Measurements from ENCODE around the gene H2AZ2.

H2AZ2 gene

DNA sequence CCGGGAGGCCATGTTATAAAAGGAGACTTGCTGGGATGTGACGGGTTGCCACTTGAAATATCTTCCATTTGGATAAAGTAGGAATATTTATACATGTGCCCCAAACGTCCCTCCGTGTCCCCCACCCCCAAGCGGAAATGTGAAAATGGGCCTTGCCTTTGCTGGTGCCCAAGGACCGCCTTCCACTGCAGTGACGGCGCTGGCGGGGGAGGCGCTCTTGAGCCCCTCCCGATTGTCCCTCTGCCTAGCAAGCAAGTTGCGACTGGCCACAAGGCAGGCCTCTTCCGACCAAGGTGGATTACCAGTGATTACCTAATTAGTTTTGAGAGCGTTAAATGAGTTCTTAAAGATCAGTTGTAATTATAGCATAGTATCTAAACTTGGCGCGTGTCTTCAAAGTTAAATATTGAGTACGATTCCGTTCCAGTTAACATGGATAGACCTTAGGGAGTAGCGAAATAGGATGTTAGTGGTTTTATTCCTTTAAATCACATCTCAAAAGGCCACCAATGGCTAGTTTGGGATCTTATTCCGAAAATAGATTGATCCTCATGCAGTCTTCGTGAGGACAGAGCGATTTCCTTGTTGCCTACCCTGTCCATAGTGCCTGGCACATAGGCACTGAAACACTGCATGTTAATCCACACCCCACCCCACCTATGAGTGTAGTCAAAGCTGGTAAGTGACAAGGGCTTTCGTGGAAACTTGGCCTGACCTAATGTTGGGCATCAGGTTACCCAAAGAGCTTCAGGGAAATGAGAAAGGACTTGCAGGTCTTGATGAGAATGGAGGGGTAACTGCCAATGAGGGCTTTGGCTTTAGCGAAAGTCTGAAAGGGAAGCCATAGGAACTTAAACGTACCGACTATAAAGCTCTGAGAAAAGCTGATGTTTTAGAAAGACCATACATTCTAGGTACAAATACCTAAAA, 50.3 kb downstream of the H2AZ2 start:
- peak overlapping the region; percentile 67 for H3K4me3 ChIP-seq (ENCODE audit: low read length)
- TF ChIP-seq, protein P1, sequence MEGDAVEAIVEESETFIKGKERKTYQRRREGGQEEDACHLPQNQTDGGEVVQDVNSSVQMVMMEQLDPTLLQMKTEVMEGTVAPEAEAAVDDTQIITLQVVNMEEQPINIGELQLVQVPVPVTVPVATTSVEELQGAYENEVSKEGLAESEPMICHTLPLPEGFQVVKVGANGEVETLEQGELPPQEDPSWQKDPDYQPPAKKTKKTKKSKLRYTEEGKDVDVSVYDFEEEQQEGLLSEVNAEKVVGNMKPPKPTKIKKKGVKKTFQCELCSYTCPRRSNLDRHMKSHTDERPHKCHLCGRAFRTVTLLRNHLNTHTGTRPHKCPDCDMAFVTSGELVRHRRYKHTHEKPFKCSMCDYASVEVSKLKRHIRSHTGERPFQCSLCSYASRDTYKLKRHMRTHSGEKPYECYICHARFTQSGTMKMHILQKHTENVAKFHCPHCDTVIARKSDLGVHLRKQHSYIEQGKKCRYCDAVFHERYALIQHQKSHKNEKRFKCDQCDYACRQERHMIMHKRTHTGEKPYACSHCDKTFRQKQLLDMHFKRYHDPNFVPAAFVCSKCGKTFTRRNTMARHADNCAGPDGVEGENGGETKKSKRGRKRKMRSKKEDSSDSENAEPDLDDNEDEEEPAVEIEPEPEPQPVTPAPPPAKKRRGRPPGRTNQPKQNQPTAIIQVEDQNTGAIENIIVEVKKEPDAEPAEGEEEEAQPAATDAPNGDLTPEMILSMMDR (conservative IDR thresholded peaks at IDR 0.05; ENCODE audit: low read depth, low read length): peak; percentile 55
- DNase-seq (ENCODE audit: low read depth): peak; percentile 56

DNA sequence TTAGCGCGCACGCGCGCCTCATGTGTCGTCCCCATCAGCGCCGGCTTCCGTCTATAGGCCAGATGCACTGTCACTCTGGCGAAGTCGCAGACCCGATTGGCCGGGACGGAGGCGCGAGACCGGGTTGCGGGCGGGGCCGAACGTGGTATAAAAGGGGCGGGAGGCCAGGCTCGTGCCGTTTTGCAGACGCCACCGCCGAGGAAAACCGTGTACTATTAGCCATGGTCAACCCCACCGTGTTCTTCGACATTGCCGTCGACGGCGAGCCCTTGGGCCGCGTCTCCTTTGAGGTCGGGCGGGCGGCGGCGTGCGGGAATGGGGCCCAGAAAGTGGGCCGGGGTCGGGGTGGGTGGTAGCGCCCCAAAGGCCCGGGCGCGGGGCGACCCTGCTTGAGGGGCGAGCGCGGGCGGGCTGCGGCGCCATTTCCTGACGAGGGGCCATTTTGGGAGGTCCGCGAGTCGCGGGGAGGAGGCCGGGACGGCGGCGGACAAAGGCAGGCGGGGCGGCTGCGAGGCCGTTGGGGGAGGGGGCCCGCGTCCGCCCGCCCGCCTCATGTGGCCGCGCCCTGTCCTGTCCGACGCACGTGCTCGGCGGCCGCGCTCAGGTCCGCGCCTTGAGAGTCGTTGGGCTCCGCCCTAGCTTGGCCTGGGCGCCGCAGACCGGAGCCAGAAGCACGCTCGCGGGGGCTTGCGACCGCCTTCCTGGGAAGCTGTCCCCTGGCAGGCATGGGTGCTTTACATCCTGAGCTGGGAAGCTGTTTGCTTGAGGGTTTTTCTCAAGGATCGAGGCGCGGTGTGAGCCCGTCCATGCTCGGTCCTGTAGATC, 51.2 kb downstream of the H2AZ2 start, which contains the start of gene PPIA:
PPIA (plus strand) TSS at position 178 of the 825 bp plus-strand sequence; CDS start at position 222, 44 bp downstream.
- H3K4me3 ChIP-seq (ENCODE audit: low read length): peak within 1 kb of the TSS; percentile 71
- TF ChIP-seq, protein P1 (conservative IDR thresholded peaks at IDR 0.05; ENCODE audit: low read depth, low read length): no peak
- DNase-seq (ENCODE audit: low read depth): peak; percentile 95

DNA sequence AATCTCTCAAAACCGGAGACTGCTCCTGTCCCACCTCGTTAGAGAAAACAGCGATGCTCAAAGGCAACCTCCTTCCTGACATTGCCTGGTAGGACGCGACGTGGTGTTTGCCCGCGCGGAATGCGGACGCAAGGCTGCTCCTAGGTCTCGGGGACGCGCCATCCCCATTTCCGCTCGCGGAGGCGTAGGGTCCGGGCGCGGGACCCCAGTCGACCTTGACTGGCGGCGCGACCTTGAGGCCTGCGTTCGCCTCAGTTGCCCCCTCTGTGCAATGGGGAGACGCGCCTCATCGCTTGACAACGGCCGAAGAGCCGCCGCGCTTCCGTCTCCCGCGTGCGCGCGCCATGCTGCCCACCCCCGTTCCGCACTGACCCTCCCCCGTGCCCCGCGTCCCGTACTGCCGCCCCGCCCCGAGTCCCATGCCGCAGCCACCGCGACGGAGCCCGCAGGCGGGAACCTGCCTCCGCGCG, 51.8 kb downstream of the H2AZ2 start:
- no peak for DNase-seq (ENCODE audit: low read depth)
- TF ChIP-seq, protein P1 (conservative IDR thresholded peaks at IDR 0.05; ENCODE audit: low read depth, low read length): no peak
- peak overlapping the region; percentile 71 for H3K4me3 ChIP-seq (ENCODE audit: low read length)

DNA sequence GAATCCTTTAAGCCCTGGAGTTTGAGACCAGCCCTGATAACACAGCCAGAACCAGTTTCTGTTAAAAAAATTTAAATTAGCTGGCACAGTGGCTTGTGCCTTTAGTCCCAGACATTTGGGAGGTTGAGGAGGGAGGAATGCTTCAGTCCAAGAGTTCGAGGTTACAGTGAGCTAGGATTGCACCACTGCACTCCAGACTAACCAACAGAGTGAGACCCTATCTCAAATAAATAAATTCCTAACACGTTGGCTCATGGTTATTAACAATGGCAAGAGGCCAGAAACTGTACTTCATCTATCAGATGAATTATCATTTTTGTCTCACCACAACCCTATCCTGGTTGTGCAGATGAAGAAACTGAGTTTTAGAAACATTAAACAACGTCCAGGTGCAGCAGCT, 53.6 kb downstream of the H2AZ2 start:
- DNase-seq (ENCODE audit: low read depth): no peak
- TF ChIP-seq, protein P1 (conservative IDR thresholded peaks at IDR 0.05; ENCODE audit: low read depth, low read length): no peak
- H3K4me3 ChIP-seq (ENCODE audit: low read length): no peak overlapping the region

DNA sequence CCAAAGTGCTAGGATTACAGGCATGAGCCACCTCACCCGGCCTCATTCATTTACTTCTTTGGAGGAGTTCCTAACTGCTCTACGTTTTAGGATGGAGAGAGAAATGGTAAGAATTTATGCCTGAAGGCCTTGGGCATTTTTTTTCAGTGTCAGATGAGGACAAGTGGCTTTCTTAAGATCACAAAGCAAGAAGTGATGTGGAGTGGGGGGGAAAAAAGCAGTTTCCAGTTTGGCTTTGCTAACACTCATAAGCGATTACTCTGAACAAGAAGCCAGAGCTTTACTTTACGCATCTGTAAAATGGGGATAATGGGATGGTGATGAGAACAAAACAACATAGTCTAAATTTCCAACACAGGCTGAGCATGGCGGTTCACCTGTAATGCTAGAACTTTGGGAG, 54.0 kb downstream of the H2AZ2 start:
- DNase-seq (ENCODE audit: low read depth): no peak
- no peak overlapping the region for H3K4me3 ChIP-seq (ENCODE audit: low read length)
- TF ChIP-seq, protein P1 (conservative IDR thresholded peaks at IDR 0.05; ENCODE audit: low read depth, low read length): no peak

DNA sequence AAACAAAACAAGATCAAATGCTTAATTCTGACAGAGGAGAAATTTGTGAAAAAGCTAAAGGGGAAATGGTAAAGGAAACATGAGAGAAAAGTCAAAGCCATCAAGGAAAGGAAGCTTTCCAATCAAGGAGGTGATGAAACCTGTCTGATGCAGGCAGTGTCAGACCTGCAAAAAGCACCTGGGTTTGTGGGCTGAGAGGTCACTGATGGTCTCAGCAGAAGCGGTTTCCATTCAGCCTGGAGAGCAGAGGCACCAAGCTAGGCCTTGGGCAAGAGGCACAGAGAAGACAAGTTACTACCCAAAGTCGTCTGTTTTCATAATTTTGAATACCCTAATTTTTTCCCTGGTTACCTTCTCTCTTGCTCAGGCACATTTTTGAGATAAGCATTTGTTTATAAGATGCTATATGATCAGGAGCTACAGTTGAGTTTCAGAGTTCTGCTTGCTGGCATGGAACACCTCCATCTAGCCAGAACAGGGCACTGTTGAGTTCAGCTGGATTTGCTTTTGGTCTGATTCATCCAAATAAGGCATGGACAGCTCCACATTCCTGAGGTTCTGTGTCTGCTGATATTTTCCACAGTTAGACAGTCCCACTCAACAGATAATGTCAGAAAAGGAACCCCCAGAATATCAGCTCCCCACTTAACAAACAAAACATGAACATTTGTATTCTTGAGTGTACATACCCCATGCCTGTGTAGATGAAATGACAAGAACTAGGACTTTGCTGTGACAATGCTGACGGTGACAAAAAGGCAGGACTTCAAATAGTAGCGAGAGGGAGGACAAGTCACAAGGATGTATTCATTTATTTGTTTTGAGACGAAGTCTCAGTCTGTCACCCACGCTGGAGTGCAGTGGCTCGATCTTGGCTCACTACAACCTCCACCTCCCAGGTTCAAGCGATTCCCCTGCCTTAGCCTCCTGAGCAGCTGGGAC, 56.3 kb downstream of the H2AZ2 start:
- DNase-seq (ENCODE audit: low read depth): no peak
- no peak overlapping the region for H3K4me3 ChIP-seq (ENCODE audit: low read length)
- TF ChIP-seq, protein P1 (conservative IDR thresholded peaks at IDR 0.05; ENCODE audit: low read depth, low read length): peak; percentile 29

Data from retinal pigment epithelial cell (primary cell).